Esophagus (tissue), 2 donors: Measurements from ENCODE around the gene CDS2. TPM values are rescaled to one million over a fixed set of nuclear protein-coding genes. Genes with fewer than 3 reads are reported as not detected.
A peak's percentile ranks its signal among the peaks of the same experiment; 100 is the strongest.

Experiments
- H3K27ac ChIP-seq, 2 donors: one replicate each; pipeline ENCODE4 v1.5.1; 2013; ENCODE audit warnings: low read depth in 2 of 2, mild to moderate bottlenecking in 2 of 2, inconsistent platforms in 1 of 2, low read length in 1 of 2, moderate library complexity in 1 of 2
- H3K27me3 ChIP-seq, 2 donors: one replicate each; pipeline ENCODE4 v1.6.1; 2013; ENCODE audit warnings: low read length in 2 of 2, control low read depth in 1 of 2, mild to moderate bottlenecking in 1 of 2; ENCODE audit not compliant: insufficient read depth in 2 of 2, control insufficient read depth in 1 of 2
- H3K36me3 ChIP-seq, 2 donors: one replicate each; pipeline ENCODE4 v1.6.1; 2013; ENCODE audit warnings: low read length in 1 of 2; ENCODE audit not compliant: control insufficient read depth in 2 of 2, insufficient read depth in 2 of 2
- H3K4me1 ChIP-seq, 2 donors: one replicate each; pipeline ENCODE4 v1.6.1; 2013; ENCODE audit warnings: low read length in 1 of 2; ENCODE audit not compliant: control insufficient read depth in 2 of 2, insufficient read depth in 2 of 2
- H3K4me3 ChIP-seq, 2 donors: one replicate each; pipeline ENCODE4 v1.5.1; 2013; ENCODE audit warnings: low read length in 2 of 2, mild to moderate bottlenecking in 2 of 2, low read depth in 1 of 2, moderate library complexity in 1 of 2
- H3K9me3 ChIP-seq, 2 donors: one replicate each; pipeline ENCODE4 v1.6.1; 2013; ENCODE audit warnings: mild to moderate bottlenecking in 2 of 2, low read depth in 1 of 2, low read length in 1 of 2, moderate library complexity in 1 of 2; ENCODE audit not compliant: control insufficient read depth in 2 of 2, insufficient read depth in 1 of 2
- WGBS, 2 donors: extraction: QIAGEN DNeasy Blood & Tissue Kit; methylation state at CpG; one replicate each; pipeline ENCODE4 v1.1.7; 2013; 5-methylcytosine and 5-hydroxymethylcytosine counted together
- polyA plus RNA-seq, 2 donors: library from polyadenylated mRNA; stranded (reverse); fragments of 200-250 nt; gene quantifications; one replicate each; pipeline ENCODE4 v1.2.3, GENCODE V29; 2013
- donor health status: healthy with polysubstance abuse.
- donor health status: Bipolar disorder and iron deficiency.

The CDS2 gene
- polyA plus RNA-seq, 2 donors, result 5.1 to 7.3 TPM

DNA sequence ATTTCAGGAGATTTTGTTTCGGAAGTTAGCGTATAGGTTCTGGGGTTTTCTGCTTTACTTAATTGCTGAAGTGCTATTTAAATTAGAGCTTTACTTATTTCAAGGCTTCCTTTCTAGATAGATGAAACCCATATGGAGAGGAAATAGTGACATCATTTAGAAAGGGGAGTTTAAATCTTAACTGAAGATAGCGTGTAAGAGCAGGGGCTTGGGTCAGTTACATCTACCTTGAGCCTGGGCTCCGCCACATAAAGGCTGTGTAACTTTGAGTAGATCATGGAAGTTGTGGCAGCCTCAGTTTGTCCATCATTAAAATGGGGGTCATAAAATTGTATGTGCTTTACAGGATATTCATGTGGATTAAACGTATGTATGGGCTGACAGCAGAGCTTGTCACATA lies 4.7 kb downstream of the CDS2 start:
- WGBS, 2 donors, result 76 to 80% methylated on average over 5 of the region's 5 CpGs
- Histone ChIP-seq H3K27me3 (no peaks in the 10 kb centered on the region), H3K9me3 (no peaks in the 10 kb centered on the region), H3K4me1 (peaks cover 0 to 5% of the 10 kb centered on the region in 2 donors), H3K36me3 (no peaks in the 10 kb centered on the region), H3K27ac (peak overlapping the region in 1 of 2 donors; percentile 15), H3K4me3 (no peak overlapping the region)

DNA sequence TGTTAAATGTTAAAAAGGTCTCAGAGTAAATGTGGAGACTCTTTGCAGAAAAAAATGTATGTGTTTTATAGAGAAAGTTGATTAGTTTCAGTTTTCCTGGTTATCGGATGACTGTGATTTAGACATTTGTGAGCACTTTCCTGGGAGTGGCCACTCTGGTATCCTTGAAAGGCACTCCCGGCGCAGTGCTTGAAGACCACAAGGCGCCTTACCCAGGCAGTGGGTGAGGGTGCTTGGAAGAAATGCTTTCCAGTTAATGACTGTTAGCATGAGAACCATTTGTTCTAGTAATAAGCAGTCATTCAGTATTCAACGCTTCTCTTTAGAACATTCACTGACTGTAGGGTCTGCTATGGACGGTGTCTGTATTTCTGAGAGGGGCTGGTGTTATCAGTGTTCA lies 7.2 kb downstream of the CDS2 start:
- Histone ChIP-seq H3K4me3 (no peak overlapping the region), H3K36me3 (no peaks in the 10 kb centered on the region), H3K4me1 (peaks cover 0 to 6% of the 10 kb centered on the region in 2 donors), H3K27me3 (no peaks in the 10 kb centered on the region), H3K9me3 (no peaks in the 10 kb centered on the region), H3K27ac (no peak overlapping the region)
- 95 to 96% methylated on average over 6 of the region's 6 CpGs for WGBS, 2 donors

DNA sequence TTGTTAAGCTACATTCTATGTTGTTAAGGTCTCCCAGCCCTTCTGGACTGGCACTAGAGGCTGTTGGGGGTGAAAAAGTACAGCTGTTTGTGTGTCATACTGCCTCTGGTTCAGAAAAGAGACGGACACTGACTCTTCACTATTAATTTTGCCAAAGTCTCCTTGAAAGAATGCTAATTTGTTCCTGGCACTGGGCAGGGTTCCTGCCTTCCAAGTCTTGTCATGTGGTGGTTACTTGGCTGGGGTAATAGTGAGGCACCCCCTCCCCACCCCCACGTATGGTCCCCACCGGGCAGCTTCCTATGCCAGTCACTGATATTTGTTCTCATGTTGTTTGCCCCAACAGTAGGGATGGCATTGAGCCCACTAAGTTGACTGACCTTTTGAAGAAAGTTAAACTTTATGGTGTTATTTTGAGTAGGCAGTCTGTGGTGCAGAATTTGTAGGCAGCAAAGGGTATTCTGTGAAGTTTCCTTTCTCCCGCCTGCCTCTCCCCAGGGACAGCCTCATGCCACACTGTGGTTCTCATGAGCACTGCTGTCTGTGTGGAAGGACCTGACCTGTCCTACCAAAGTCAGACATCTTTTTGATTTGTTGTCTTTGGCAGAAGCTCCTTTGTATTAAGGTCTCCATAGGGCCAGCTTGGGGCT lies 8.7 kb downstream of the CDS2 start:
- WGBS, 2 donors, result 45 to 63% methylated on average over 4 of the region's 4 CpGs
- H3K4me3 ChIP-seq, result no peak overlapping the region
- H3K36me3 ChIP-seq, result no peaks in the 10 kb centered on the region
- H3K4me1 ChIP-seq, result peaks cover 0 to 6% of the 10 kb centered on the region in 2 donors
- H3K27ac ChIP-seq, result no peak overlapping the region
- H3K27me3 ChIP-seq, result no peaks in the 10 kb centered on the region
- H3K9me3 ChIP-seq, result no peaks in the 10 kb centered on the region

- 51 to 54% methylated on average over 4 of the region's 4 CpGs for WGBS, 2 donors
- H3K27ac ChIP-seq, result peak overlapping the region in 1 of 2 donors; percentile 43
- no peaks in the 10 kb centered on the region for H3K9me3 ChIP-seq
- H3K36me3 ChIP-seq, result no peaks in the 10 kb centered on the region
- no peak overlapping the region for H3K4me3 ChIP-seq
- H3K4me1 ChIP-seq, result peaks cover 0 to 6% of the 10 kb centered on the region in 2 donors
- H3K27me3 ChIP-seq, result no peaks in the 10 kb centered on the region
These were observed 9.3 kb downstream of the CDS2 start for GRCh38 chr20:5136096-5136495.

DNA sequence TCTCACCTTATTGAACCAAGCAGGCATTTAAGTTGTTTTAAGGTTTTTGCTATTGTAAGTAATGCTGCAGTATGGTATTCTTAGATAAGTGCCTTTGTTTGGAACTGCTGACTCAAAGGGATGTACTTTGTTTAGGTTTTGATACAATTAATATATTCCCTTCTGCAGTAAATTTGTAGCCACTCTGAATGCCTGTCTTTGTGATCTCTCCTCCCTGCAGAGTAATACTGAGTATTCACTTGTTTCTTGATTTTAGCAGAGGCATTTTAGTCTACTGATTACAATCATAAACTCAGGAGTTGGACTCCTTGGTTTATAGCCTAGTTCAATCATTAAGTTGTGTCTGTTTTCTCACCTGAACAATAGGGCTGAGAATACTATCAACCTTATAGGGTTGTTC lies 13.4 kb downstream of the CDS2 start:
- Histone ChIP-seq H3K27me3 (no peaks in the 10 kb centered on the region), H3K4me1 (peaks cover 0 to 8% of the 10 kb centered on the region in 2 donors), H3K36me3 (no peaks in the 10 kb centered on the region), H3K4me3 (no peak overlapping the region), H3K9me3 (no peaks in the 10 kb centered on the region), H3K27ac (no peak overlapping the region)

DNA sequence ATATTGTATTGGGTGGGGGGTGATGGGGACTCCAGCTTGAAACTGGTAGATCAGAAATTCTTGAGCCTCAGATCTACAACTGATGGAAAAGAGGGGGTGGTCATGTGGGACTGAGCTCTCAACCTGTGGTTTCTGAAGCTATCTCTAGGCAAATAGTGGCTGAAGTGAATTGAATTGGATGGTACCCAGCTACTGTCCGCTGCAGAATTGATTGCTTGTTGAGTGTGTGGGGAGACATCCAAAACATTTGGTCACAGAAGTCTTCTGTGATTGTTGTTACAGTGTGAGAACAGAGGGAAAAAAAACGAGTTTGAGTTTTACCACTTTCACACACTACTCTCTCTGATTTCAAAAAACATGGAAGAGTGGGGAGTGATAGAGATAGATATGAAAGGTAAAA lies 14.8 kb downstream of the CDS2 start:
- WGBS, 2 donors, result 60 to 69% methylated on average over 2 of the region's 2 CpGs

DNA sequence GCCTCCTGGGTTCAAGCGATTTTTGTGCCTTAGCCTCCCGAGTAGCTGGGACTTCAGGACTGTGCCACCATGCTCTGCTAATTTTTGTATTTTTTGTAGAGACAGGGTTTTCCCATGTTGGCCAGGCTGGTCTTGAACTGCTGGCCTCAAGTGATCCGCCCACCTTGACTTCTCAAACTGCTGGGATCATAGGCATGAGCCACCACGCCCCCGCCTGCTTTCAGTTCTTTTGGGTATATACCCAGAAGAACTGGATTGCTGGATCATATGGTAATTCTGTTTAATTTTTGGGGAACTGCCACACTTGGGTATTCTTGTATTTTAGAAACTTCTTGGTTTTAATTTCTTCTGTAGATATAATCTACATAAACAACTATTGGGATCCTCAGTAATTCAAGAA lies 17.0 kb downstream of the CDS2 start:
- Histone ChIP-seq H3K4me3 (no peak overlapping the region), H3K4me1 (peaks cover 0 to 2% of the 10 kb centered on the region in 2 donors), H3K27ac (no peak overlapping the region), H3K36me3 (no peaks in the 10 kb centered on the region), H3K9me3 (no peaks in the 10 kb centered on the region), H3K27me3 (no peaks in the 10 kb centered on the region)
- 94 to 98% methylated on average over 5 of the region's 5 CpGs for WGBS, 2 donors

More for the DNA sequence above, 14.8 kb downstream of the CDS2 start:
- H3K27me3 ChIP-seq, result no peaks in the 10 kb centered on the region
- no peaks in the 10 kb centered on the region for H3K36me3 ChIP-seq
- H3K4me1 ChIP-seq, result peaks cover 0 to 5% of the 10 kb centered on the region in 2 donors
- no peak overlapping the region for H3K4me3 ChIP-seq
- H3K9me3 ChIP-seq, result no peaks in the 10 kb centered on the region
- no peak overlapping the region for H3K27ac ChIP-seq

DNA sequence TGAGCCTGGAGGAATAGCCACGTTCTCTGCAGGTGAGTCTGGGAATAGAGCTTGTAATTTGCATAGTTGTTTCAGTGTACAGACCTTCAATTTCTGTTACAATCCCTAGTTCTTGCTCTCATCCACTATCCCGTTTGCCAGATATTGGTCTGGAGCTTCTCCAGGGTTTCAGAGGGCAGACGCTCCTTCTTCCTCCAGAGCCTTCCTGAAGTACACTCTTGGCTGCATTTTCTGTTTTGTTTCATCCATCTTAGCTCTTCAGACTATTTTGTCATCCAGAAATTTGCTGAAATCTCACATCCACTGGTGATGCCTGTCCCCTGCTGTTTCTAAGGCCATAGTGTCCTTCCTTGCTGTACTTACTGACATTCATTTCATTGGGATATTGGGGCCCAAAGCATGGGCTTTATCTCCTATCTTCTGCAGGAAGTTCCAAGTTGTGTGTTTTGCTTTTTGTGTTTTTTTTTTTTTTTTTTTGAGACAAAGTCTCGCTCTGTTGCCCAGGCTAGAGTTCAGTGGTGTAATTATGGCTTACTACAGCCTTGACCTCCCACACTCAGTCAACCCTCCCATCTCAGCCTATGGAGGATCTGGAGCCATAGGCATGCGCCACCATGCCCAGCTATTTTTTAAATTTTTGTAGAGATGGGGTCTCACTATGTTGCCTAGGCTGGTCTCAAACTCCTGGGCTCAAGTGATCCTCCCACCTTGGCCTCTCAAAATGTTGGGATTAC lies 18.7 kb downstream of the CDS2 start:
- peaks cover 0 to 4% of the 10 kb centered on the region in 2 donors for H3K4me1 ChIP-seq
- WGBS, 2 donors, result 80 to 84% methylated on average over 5 of the region's 5 CpGs
- H3K9me3 ChIP-seq, result no peaks in the 10 kb centered on the region
- no peaks in the 10 kb centered on the region for H3K27me3 ChIP-seq
- no peak overlapping the region for H3K4me3 ChIP-seq
- H3K36me3 ChIP-seq, result no peaks in the 10 kb centered on the region
- no peak overlapping the region for H3K27ac ChIP-seq

GRCh38 chr20:5146099-5146668 lies 19.4 kb downstream of the CDS2 start:
- H3K9me3 ChIP-seq, result no peaks in the 10 kb centered on the region
- H3K36me3 ChIP-seq, result no peaks in the 10 kb centered on the region
- no peak overlapping the region for H3K4me3 ChIP-seq
- H3K27ac ChIP-seq, result no peak overlapping the region
- peaks cover 0 to 4% of the 10 kb centered on the region in 2 donors for H3K4me1 ChIP-seq
- H3K27me3 ChIP-seq, result no peaks in the 10 kb centered on the region
- 90 to 91% methylated on average over 6 of the region's 6 CpGs for WGBS, 2 donors
